ENCODE data around the gene TLR9.

Gene TLR9

GRCh38 chr3:52246728-52247408 is 21.4 kb upstream of the TLR9 start:
- no peak for DNase-seq

- no peak for DNase-seq
Measured at GRCh38 chr3:52246264-52246620, 20.8 kb upstream of the TLR9 start.

GRCh38 chr3:52245322-52246263 is 20.1 kb upstream of the TLR9 start, which contains the start of gene PPM1M:
PPM1M (plus strand) TSS chr3:52245759; CDS start chr3:52245825, 66 bp downstream.
- DNase-seq, result peak in 1 of 2 experiments; percentile 42

- no peak for DNase-seq
Measured at GRCh38 chr3:52243791-52244628, 18.6 kb upstream of the TLR9 start.

- no peak for DNase-seq
Measured at GRCh38 chr3:52242039-52242438, 16.6 kb upstream of the TLR9 start.

- peak in 1 of 2 experiments; percentile 19 for DNase-seq
Measured at GRCh38 chr3:52240886-52241370, 15.5 kb upstream of the TLR9 start.

- DNase-seq, result peak in 1 of 2 experiments; percentile 38
Measured at GRCh38 chr3:52240059-52240885, 14.8 kb upstream of the TLR9 start.

GRCh38 chr3:52238761-52239701 is 13.6 kb upstream of the TLR9 start, which contains the start of gene TWF2:
TWF2 (minus strand) TSS chr3:52239158; CDS start chr3:52239016, 142 bp downstream.
- DNase-seq, result peak; percentile 61 to 69

GRCh38 chr3:52238193-52238760 is 12.8 kb upstream of the TLR9 start:
- no peak for DNase-seq

GRCh38 chr3:52237657-52238172 is 12.3 kb upstream of the TLR9 start:
- DNase-seq, result peak in 1 of 2 experiments; percentile 1

GRCh38 chr3:52237006-52237656 is 11.7 kb upstream of the TLR9 start:
- DNase-seq, result no peak

- DNase-seq, result no peak
Measured at GRCh38 chr3:52236424-52236886, 11.0 kb upstream of the TLR9 start.

GRCh38 chr3:52234516-52235447 is 9.3 kb upstream of the TLR9 start:
- DNase-seq, result no peak

- DNase-seq, result no peak
Measured at GRCh38 chr3:52233968-52234367, 8.5 kb upstream of the TLR9 start.

- no peak for DNase-seq
Measured at GRCh38 chr3:52233108-52233591, 7.7 kb upstream of the TLR9 start.

GRCh38 chr3:52232279-52233107 is 7.0 kb upstream of the TLR9 start:
- no peak for DNase-seq

All from NCI-H2081 (cell line).